GM11168 (cell line): ENCODE data around the gene PTBP1.

ENCODE experiments used
- in situ Hi-C: fragments of 300-500 bp; cut with MboI; formaldehyde crosslinking; loops from one replicate; pipeline ENCODE4 v1.12.0; 2022; ENCODE audit warnings: low sequenced_read_pairs; ENCODE audit not compliant: unreplicated experiment

Gene PTBP1

GRCh38 chr19:796692-797527 is at the start of gene PTBP1:
PTBP1 (plus strand) TSS chr19:797452; CDS start chr19:797498, 46 bp downstream.
- in situ Hi-C loops = no loop called here

GRCh38 chr19:748274-748598 is 49.0 kb upstream of the PTBP1 start:
- in situ Hi-C loops = loop anchor here (25.0 kb wide), 1 partner anchor 161 kb away; the partner anchor contains the start of gene HCN2

GRCh38 chr19:749811-750210 is 47.4 kb upstream of the PTBP1 start:
- in situ Hi-C loops = loop anchor here (25.0 kb wide), 1 partner anchor 163 kb away; the partner anchor contains the start of gene HCN2

- in situ Hi-C loops = no loop called here
Observed at GRCh38 chr19:750640-751423, 46.4 kb upstream of the PTBP1 start, which contains the start of gene MISP. MISP (plus strand) TSS chr19:751112; CDS start chr19:756947, 5,835 bp downstream.

GRCh38 chr19:751501-752341 is 45.5 kb upstream of the PTBP1 start:
- in situ Hi-C loops = no loop called here

GRCh38 chr19:752652-753517 is 44.4 kb upstream of the PTBP1 start:
- in situ Hi-C loops = no loop called here

GRCh38 chr19:754530-754929 is 42.7 kb upstream of the PTBP1 start:
- in situ Hi-C loops = no loop called here

GRCh38 chr19:755063-755462 is 42.2 kb upstream of the PTBP1 start:
- in situ Hi-C loops = no loop called here

GRCh38 chr19:756236-756635 is 41.0 kb upstream of the PTBP1 start:
- in situ Hi-C loops = no loop called here

- in situ Hi-C loops = no loop called here
Observed at GRCh38 chr19:756821-757688, 40.2 kb upstream of the PTBP1 start.

GRCh38 chr19:757811-758668 is 39.2 kb upstream of the PTBP1 start:
- in situ Hi-C loops = no loop called here

- in situ Hi-C loops = no loop called here
Observed at GRCh38 chr19:763181-763580, 34.1 kb upstream of the PTBP1 start.

GRCh38 chr19:763869-764268 is 33.4 kb upstream of the PTBP1 start:
- in situ Hi-C loops = no loop called here

GRCh38 chr19:764301-764700 is 33.0 kb upstream of the PTBP1 start:
- in situ Hi-C loops = no loop called here

GRCh38 chr19:765179-765738 is 32.0 kb upstream of the PTBP1 start:
- in situ Hi-C loops = no loop called here

GRCh38 chr19:768424-768823 is 28.8 kb upstream of the PTBP1 start:
- in situ Hi-C loops = no loop called here

- in situ Hi-C loops = no loop called here
Observed at GRCh38 chr19:769616-770015, 27.6 kb upstream of the PTBP1 start.
